GM19193 (cell line): ENCODE results near the gene CLCN6.

ENCODE experiments used
- POLR2A ChIP-seq: IDR thresholded peaks from 4 replicates; pipeline ENCODE4 v1.6.1; 2011; ENCODE audit not compliant: insufficient read depth, insufficient read length; ENCODE audit errors: extremely low read depth

Gene CLCN6

GRCh38 chr1:11880181-11880575 is 74.2 kb downstream of the CLCN6 start:
- no peak for TF ChIP-seq POLR2A

DNA sequence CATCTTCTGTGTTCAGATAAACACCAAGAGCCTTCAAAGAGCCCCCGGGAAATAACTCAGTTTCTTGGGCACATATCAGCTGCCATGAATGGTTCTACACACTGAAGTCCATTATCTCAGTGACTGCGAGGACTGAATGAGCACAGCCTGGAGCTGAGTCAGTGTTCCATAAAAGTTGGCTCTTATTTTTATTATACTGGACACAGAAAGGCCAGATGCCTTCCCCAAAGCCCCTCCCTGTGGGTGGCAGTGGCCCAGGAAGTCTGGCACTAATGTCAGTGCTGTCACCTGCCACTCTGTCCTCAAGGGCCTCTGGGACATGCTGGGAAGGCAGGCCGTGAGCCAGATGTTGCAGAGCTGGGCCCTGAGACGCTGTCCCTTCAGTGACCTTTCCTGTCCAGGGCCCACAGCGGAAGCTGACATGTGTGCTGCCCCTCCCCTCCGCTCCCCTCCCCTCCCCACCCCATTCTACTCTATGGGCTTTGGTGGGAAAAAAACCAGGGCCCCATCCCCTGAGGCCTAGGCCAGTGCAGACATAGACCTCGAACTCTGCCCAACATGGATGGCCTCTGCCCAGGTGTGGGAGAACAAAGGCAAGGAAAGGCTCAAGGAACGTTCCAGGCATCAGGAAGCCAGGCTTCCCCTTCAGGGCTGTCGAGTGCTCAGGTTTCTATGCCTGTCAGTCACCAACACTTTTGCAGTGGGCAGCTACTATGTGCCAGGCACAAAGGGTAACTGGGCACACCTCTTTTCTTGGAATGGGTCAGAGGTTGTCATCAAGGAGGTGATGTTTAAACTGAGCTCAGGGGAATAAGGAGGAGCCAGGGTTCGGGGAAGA is 75.1 kb downstream of the CLCN6 start:
- no peak for TF ChIP-seq POLR2A

DNA sequence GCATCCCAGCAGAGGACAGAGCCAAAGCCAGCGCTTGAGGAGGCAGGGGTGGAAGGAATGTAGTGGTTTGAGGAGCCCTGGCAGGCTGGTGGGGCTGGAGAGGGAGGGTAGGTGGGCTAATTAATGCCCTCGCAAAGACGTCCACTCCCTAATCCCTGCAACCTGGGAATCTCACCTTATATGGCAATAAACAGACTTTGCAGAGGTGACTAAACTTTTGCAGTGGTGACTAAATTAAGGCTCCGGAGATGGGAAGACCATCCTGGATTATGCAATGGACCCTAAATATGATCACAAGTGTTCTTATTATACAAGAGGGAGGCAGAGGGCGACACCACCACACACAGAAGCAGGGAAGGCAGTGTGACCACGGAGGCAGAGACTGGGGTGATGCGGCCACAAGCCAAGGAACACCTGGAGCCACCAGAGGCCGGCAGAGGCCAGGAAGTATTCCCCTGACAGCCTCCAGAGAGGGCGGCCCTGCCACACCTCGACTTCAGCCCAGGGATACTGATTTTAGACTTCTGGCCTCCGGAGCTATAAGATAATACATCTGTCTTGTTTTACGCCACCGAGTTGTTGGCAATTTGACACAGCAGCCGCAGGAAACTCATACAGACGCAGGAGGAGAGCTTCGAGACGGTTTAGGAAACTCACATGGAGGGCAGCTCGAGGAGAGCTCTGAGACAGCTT is 75.9 kb downstream of the CLCN6 start:
- TF ChIP-seq POLR2A, result no peak

DNA sequence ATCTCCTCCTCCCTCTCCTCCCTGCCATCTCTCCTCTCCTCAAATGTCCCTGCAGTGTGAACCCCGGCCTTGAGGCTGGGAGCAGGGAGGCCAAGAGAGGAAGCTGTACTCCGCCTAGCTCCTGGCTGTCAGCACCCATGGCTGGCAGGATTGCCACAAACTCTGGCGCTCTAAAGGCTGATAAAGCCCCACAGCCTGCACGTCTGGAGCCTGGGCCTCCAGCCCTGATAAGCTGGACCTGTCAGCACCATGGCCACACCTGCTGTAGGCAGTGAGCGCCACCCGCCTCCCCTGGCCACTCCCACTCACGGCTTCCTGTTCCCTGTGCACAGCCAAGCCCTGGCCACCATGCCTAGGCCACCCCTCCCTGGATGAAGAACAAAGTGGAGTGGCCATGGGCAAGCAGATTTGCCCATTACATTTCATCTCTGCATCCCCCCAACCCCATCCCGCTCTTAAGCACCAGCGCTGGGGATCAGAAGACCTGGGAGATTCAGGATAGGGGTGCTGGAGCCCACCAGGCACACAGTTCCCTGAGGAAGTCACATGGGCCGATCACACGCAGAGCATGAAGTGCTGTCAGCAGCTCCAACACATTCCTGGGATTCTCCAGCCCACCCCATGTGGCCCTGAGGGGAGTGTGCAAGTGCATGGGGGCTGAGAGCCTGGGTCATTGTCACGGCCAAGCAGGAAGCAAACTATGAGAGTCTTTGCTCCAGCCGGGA is 77.0 kb downstream of the CLCN6 start:
- no peak for TF ChIP-seq POLR2A

DNA sequence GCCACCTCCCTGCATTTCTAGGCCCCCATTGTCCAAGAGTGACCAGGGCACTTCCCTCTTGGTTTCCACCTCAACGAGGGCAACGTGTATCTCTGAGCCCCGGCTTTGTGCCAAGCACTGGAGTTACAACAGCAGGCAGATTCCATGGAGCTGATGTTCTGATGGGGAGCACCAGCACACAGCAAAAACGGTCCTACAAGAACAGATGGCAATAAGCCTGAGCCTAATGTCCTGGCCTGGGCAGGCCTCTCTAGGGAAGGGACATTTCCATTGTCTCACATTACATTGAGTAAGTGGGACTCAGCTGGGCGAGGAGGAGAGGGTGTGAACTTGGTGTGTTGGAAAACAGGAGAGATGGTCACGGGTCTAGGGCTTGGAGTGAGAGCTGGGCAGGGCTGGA is 79.9 kb downstream of the CLCN6 start:
- no peak for TF ChIP-seq POLR2A

DNA sequence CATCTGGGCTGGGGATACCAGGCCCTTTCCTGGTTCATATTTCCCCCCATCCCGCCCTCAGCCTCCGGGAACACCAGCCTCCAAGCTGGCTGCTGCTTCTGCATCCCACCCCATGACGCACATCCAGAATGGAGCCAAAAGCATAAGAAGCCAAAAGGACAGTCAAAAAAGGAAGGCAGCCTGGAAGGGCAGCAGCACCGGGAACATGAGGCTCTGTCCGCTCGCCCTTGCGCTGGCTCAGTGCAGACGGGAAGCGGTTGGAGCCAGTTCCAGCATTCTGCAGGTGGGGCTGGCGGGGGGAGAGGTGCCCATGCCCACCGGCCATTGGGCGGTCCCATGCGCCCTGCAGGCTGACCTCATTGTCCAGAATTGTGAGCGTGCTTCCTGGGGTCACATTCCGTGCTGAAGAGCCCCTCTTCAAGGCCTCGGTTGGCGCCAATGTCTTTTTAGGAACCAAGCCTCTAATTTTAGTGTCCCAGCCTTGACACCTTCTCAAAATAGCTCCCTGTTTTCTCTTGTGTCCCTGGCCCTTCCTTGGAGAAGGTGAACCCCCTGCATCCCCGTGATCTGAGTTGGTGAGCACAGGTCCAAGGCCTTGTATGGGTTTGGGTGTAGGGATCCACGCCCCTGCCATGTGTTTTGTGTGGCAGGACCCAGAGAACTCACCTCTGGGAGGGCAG is 81.1 kb downstream of the CLCN6 start:
- TF ChIP-seq POLR2A, result no peak

- no peak for TF ChIP-seq POLR2A
Observed at GRCh38 chr1:11887666-11888007, 81.6 kb downstream of the CLCN6 start.

DNA sequence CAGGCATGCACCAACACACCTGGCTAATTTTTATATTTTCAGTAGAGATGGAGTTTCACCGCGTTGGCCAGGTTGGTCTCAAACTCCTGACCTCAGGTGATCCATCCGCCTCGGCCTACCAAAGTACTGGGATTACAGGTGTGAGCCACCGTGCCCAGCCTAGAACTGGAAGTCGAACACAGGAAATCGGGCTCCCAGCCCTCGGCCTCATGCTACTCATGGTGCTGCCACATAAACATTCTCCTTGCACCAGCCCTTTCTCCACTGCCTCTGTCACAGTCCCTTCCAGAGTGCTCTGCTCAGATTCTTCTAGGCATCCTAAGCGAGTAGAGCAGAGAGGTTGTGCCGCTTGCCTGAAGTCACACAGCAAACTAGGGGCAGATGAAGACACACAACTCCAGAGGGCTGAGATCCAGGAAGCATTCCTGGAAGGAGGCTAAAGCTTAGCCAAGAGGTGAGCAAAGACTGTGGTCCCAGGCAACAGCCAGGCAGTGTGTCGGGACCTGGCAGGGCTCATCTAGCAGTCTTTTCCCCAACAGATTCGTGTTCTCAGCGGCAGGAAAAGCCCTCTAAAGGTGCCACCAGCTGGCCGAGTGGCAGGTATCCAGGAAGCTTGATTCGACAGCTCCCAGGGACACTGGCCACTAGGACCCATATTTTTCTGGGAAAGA is 82.3 kb downstream of the CLCN6 start:
- TF ChIP-seq POLR2A, result no peak

GRCh38 chr1:11888877-11889208 is 82.9 kb downstream of the CLCN6 start:
- no peak for TF ChIP-seq POLR2A

- no peak for TF ChIP-seq POLR2A
Observed at GRCh38 chr1:11891433-11892186, 85.6 kb downstream of the CLCN6 start.
